HL-60 (cell line): ENCODE measurements around the gene SNX27.

Experiments used
- CTCF ChIP-seq: IDR thresholded peaks from one replicate; pipeline ENCODE4 v1.5.1; 2011; ENCODE audit warnings: low read length, control low read depth, inconsistent platforms; ENCODE audit not compliant: insufficient read depth
- GABPA ChIP-seq: IDR thresholded peaks from 2 replicates; pipeline ENCODE4 v1.6.1; 2012; ENCODE audit warnings: low read depth
- POLR2AphosphoS5 ChIP-seq: IDR thresholded peaks from 2 replicates; pipeline ENCODE4 v1.6.1; 2012; ENCODE audit warnings: low read depth
- SPI1 ChIP-seq: IDR thresholded peaks from 2 replicates; pipeline ENCODE4 v1.6.1; 2012; ENCODE audit warnings: low read depth, mild to moderate bottlenecking, borderline replicate concordance

GRCh38 chr1:151563376-151563775, 48.5 kb upstream of the SNX27 start:
- TF ChIP-seq GABPA (no peak), CTCF (no peak), SPI1 (no peak), POLR2AphosphoS5 (no peak)
